Heart left ventricle (tissue), 13 donors: Measurements from ENCODE around the gene JAKMIP3.

Experiments used
- CTCF ChIP-seq, 12 donors: fragments of 200-600 bp; sonication (generic) in 4 of 12; IDR thresholded peaks; one replicate each; pipeline versions ENCODE4 v1.5.0 to v1.8.0; 2018 to 2022; ENCODE audit warnings: antibody characterized with exemption in 12 of 12, mild to moderate bottlenecking in 5 of 12
- POLR2A ChIP-seq, 2 donors: fragments of 450-650 bp; IDR thresholded peaks; one replicate each; pipeline ENCODE4 v1.6.1; 2017; ENCODE audit warnings: antibody characterized with exemption in 2 of 2, mild to moderate bottlenecking in 2 of 2, moderate library complexity in 2 of 2
- donor health status: ischemic (EF 13 %, LVEDD 7.1; RV severe dilation, severe dysfunction).
- donor health status: DM: no; HTN: yes; CAD: no.
- donor health status: DM: no; HTN: no; CAD: no.
- donor health status: ischemic (EF 25% LVEDD 6.9; RV normal size, moderate dysfunction).
- donor health status: ischemic (EF 25% LVEDD 5.7; RV mildly dilated, moderate dysfunction).
- donor health status: ischemic (EF 35%, LVEDD 5.7; RV mildly dilated, moderate dysfunction).
- donor health status: nonischemic (EF 11% LVEDD 7.7; RV severe dilation, severe dysfunction).
- donor health status: DM: yes; HTN: yes; CAD: no.
- donor health status: PGD.
- donor health status: ischemic (EF 29% LVEDD 5.4; RV normal size, mild dysfunction).
- donor health status: nonischemic (EF 23%, LVEDD 6.1; RV moderate dilation, normal function).

GRCh38 chr10:132102717-132103110 is 37.0 kb downstream of the JAKMIP3 start:
- TF ChIP-seq POLR2A (IDR thresholded peaks at IDR 0.05): no peak
- no peak for TF ChIP-seq CTCF (IDR thresholded peaks at IDR 0.05)
